ENCODE data around the gene ATP7B. TPM values are rescaled to one million over a fixed set of nuclear protein-coding genes. Genes with fewer than 3 reads are reported as not detected.

Gene ATP7B
- total RNA-seq, 1 donor from 2014 or later = 11.6 TPM

DNA sequence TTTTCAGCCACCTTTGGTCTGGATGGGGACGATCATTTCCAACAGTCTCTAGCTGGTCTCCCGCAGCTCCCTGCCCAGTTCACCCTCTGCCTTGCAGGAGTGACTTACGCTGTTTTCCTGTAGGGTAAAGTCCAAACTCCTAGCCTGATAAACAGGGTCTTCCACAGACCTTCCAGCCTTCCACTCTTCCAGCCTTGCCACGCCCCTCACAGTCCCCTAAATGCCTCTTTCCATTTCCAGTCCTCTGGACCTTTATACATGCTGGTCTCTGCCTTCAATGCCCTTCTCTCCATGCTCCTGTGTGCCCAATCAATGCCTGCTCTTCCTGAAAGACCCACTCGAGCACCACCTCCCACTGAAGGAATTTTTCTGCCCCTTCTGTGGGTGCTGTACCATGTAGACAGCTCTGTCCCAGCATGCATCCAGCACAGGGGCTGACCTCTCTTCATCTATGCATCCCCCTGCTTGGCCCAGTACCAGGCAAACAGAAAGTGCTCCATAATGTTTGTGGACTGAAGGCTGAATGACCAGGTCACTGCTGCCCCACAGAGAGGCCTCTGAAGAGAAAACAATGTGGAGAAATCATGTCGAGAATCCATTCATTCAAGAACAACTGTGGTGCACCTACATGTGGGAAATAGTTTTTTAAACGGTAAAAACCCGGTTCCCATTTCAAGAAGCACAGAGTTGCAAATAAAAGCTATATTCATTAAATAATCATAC lies 4.6 kb downstream of the ATP7B start:
- TF ChIP-seq CTCF (conservative IDR thresholded peaks at IDR 0.05) = no peak
- Mint-ChIP-seq H3K27ac (ENCODE audit: unreplicated experiment) (no peak overlapping the region), H3K4me3 (no peak overlapping the region), H3K27me3 (ENCODE audit: low read depth) (peaks cover 21% of the 10 kb centered on the region), H3K4me1 (peaks cover 11% of the 10 kb centered on the region), H3K36me3 (ENCODE audit: low read depth) (no peaks in the 10 kb centered on the region), H3K9me3 (no peaks in the 10 kb centered on the region)
- DNase-seq (ENCODE audit: low read depth, low spot score) = no peak

GRCh38 chr13:52005841-52006522 lies 5.3 kb downstream of the ATP7B start:
- Mint-ChIP-seq H3K27ac (ENCODE audit: unreplicated experiment) (no peak overlapping the region), H3K4me3 (no peak overlapping the region), H3K36me3 (ENCODE audit: low read depth) (no peaks in the 10 kb centered on the region), H3K9me3 (no peaks in the 10 kb centered on the region), H3K4me1 (peaks cover 12% of the 10 kb centered on the region), H3K27me3 (ENCODE audit: low read depth) (peaks cover 18% of the 10 kb centered on the region)
- TF ChIP-seq CTCF (conservative IDR thresholded peaks at IDR 0.05) = no peak
- no peak for DNase-seq (ENCODE audit: low read depth, low spot score)

DNA sequence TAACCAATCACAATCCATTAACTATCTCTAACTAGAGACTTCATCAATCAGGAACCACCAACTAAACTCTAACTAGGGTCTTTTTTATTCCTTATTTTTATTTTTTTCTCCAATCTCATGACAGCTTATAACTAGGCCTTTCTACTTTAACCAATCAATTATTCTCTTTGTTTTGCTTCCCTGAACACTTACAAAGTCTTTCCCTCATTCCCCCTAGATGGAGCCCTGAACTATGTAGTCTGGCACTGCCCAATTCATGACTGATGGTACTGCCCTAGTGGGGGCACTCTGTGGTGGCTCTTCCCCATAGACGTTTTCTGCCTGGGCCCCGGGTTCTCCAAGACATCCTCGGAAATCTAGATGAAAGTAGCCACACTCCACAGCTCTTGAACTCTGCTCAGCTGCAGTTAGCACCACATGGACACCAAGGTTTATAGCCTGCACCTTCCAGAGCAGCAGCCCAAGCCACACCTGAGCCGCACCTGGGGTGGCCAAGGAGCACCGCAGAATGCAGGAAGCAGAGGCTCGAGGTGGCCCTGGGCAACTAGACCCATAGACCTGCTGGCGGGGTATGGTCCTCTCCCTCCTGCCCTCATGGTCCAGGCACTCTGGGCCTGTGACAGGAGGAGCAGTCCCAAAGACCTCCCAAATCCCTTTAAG lies 6.6 kb downstream of the ATP7B start:
- no peaks in the 10 kb centered on the region for H3K9me3 Mint-ChIP-seq
- no peak overlapping the region for H3K27ac Mint-ChIP-seq (ENCODE audit: unreplicated experiment)
- TF ChIP-seq CTCF (conservative IDR thresholded peaks at IDR 0.05) = no peak
- peaks cover 4% of the 10 kb centered on the region for H3K27me3 Mint-ChIP-seq (ENCODE audit: low read depth)
- no peak for DNase-seq (ENCODE audit: low read depth, low spot score)
- no peak overlapping the region for H3K4me3 Mint-ChIP-seq
- peaks cover 6% of the 10 kb centered on the region for H3K4me1 Mint-ChIP-seq
- no peaks in the 10 kb centered on the region for H3K36me3 Mint-ChIP-seq (ENCODE audit: low read depth)

DNA sequence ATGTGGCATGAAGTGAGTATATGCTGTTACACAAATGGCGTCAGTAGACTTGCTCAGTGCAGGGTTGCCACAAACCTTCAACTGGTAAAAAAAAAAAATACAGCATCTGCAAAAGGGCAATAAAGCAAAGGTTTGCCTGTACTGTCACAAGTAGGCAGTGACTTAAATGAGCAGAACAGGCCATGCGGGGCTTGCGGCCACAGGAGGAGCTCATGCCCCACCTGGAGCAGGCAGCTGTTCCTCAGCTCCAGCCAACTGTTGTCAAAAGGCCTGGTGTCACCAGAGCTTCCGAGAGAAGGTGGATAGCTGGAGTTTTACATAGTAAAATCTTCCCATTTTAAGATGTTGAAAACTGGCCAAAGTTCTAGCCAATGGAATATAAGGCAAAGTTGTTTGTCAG lies 7.7 kb downstream of the ATP7B start:
- H3K27me3 Mint-ChIP-seq (ENCODE audit: low read depth) = peaks cover under 1% of the 10 kb centered on the region
- TF ChIP-seq CTCF (conservative IDR thresholded peaks at IDR 0.05) = no peak
- no peaks in the 10 kb centered on the region for H3K36me3 Mint-ChIP-seq (ENCODE audit: low read depth)
- H3K4me1 Mint-ChIP-seq = peaks cover 6% of the 10 kb centered on the region
- H3K4me3 Mint-ChIP-seq = no peak overlapping the region
- no peaks in the 10 kb centered on the region for H3K9me3 Mint-ChIP-seq
- H3K27ac Mint-ChIP-seq (ENCODE audit: unreplicated experiment) = no peak overlapping the region
- no peak for DNase-seq (ENCODE audit: low read depth, low spot score)

GRCh38 chr13:52002361-52002760 lies 8.9 kb downstream of the ATP7B start:
- no peak for TF ChIP-seq CTCF (conservative IDR thresholded peaks at IDR 0.05)
- Mint-ChIP-seq H3K27me3 (ENCODE audit: low read depth) (no peaks in the 10 kb centered on the region), H3K9me3 (no peaks in the 10 kb centered on the region), H3K36me3 (ENCODE audit: low read depth) (no peaks in the 10 kb centered on the region), H3K27ac (ENCODE audit: unreplicated experiment) (no peak overlapping the region), H3K4me1 (peaks cover 6% of the 10 kb centered on the region), H3K4me3 (no peak overlapping the region)
- DNase-seq (ENCODE audit: low read depth, low spot score) = no peak
